HepG2 (cell line): ENCODE results near the gene P4HB. TPM values are rescaled to one million over a fixed set of nuclear protein-coding genes. Genes with fewer than 3 reads are reported as not detected.

Experiments used
- ARNT ChIP-seq: fragments of 450-650 bp; IDR thresholded peaks from 2 replicates; pipeline ENCODE4 v1.6.1; 2017
- CHD2 ChIP-seq: IDR thresholded peaks from 2 replicates; pipeline ENCODE4 v1.6.1; 2011; ENCODE audit warnings: low read depth, low read length, improper control_type of control experiment
- EHMT2 ChIP-seq: fragments of 200-600 bp; sonication (generic); IDR thresholded peaks from 2 replicates; pipeline ENCODE4 v1.7.0; 2017; ENCODE audit warnings: antibody characterized with exemption, low read depth, low read length, borderline replicate concordance
- HNRNPUL1 ChIP-seq: fragments of 200-400 bp; formaldehyde crosslinking; IDR thresholded peaks from 2 replicates; pipeline ENCODE4 v1.6.1; 2017; ENCODE audit warnings: low read depth, mild to moderate bottlenecking, low read length, moderate library complexity
- NFAT5 ChIP-seq: sonication (generic); formaldehyde crosslinking; IDR thresholded peaks from 2 replicates; pipeline ENCODE4 v1.4.0; 2020; ENCODE audit warnings: missing genetic modification reagents
- POLR2A ChIP-seq, 2 experiments: IDR thresholded peaks; 2 replicates each; pipeline ENCODE4 v1.6.1; 2011; ENCODE audit warnings: low read depth in 2 of 2, low read length in 2 of 2, mild to moderate bottlenecking in 1 of 2, moderate library complexity in 1 of 2; ENCODE audit not compliant: insufficient read depth in 1 of 2
- PPARG ChIP-seq: conservative IDR thresholded peaks from 2 replicates; pipeline ENCODE4 v1.6.1; 2016; ENCODE audit warnings: missing biosample characterization, missing genetic modification reagents
- SIN3A ChIP-seq: IDR thresholded peaks from 2 replicates; pipeline ENCODE4 v1.6.1; 2011; ENCODE audit warnings: low read depth, mild to moderate bottlenecking, control low read depth, low read length, borderline replicate concordance
- SNAPC5 ChIP-seq: sonication (generic); formaldehyde crosslinking; IDR thresholded peaks from 2 replicates; pipeline ENCODE4 v1.8.1; 2023; ENCODE audit warnings: mild to moderate bottlenecking, missing genetic modification reagents, borderline replicate concordance
- SP140L ChIP-seq: sonication (generic); formaldehyde crosslinking; IDR thresholded peaks from 2 replicates; pipeline ENCODE4 v1.4.0; 2020; ENCODE audit warnings: missing genetic modification reagents, borderline replicate concordance
- TRIM22 ChIP-seq: fragments of 450-650 bp; IDR thresholded peaks from 2 replicates; pipeline ENCODE4 v1.6.1; 2017
- ZNF318 ChIP-seq: sonication (generic); formaldehyde crosslinking; IDR thresholded peaks from 2 replicates; pipeline ENCODE4 v1.4.0; 2020; ENCODE audit warnings: mild to moderate bottlenecking, missing genetic modification reagents
- ZNF496 ChIP-seq: sonication (generic); formaldehyde crosslinking; IDR thresholded peaks from 2 replicates; pipeline ENCODE4 v1.8.1; 2023; ENCODE audit warnings: mild to moderate bottlenecking, moderate library complexity, missing genetic modification reagents; ENCODE audit not compliant: insufficient replicate concordance
- ZNF792 ChIP-seq: IDR thresholded peaks from 2 replicates; pipeline ENCODE4 v1.6.1; 2016
- polyA plus RNA-seq, 8 experiments: library from polyadenylated mRNA; depleted of rRNA in 3 of 8; stranded (reverse) in 7 of 8; unstranded in 1 of 8; fragments of >200 nt; fragmentation: Illumina TruSeq in 4 of 8; extraction: Trizol in 4 of 8; gene quantifications; 2 replicates each; pipeline versions ENCODE4 v1.2.1 to v1.2.3, GENCODE V29; 2011 to 2016; ENCODE audit warnings: low read depth in 4 of 8, missing spikeins in 1 of 8, mixed read lengths in 1 of 8; ENCODE audit not compliant: insufficient read depth in 1 of 8
- total RNA-seq, 5 experiments: library from RNA; depleted of rRNA; stranded (reverse); fragments of >200 nt; fragmentation: Illumina TruSeq; extraction: Trizol; gene quantifications; 2 replicates each; pipeline ENCODE4 v1.2.3, GENCODE V29; 2016; ENCODE audit warnings: low read depth in 1 of 5

Gene P4HB
- total and polyA plus RNA-seq, 2 of the 13 experiments (the other 11 are each of a cell fraction or from before 2014, with no cell fraction given): 185 to 782 TPM

GRCh38 chr17:81901167-81902022 is 41.1 kb upstream of the P4HB start (continued):
- TF ChIP-seq SNAPC5 (CRISPR knock-in tag) (no peak), POLR2A (IDR thresholded peaks at IDR 0.05; ENCODE audit: insufficient read depth in 1 of 2, low read depth in 2 of 2, low read length in 2 of 2) (peak in 1 of 2 experiments; percentile 54; a peak in 2 of 4 replicates), ZNF496 (CRISPR knock-in tag) (no peak), PPARG (CRISPR knock-in tag) (no peak), TRIM22 (no peak), SP140L (CRISPR knock-in tag) (no peak), SIN3A (peak; percentile 25; the same call in 1 of the 2 replicates), EHMT2 (no peak), NFAT5 (CRISPR knock-in tag) (0 out of 2 replicates have a peak, but pooled peaks have one; percentile 49), HNRNPUL1 (no peak), ZNF792 (CRISPR knock-in tag) (no peak), CHD2 (no peak), ARNT (no peak), ZNF318 (no peak)
